OCI-LY3 (cell line): Measurements from ENCODE around the gene BAIAP2.

ENCODE experiments used
- H2AFZ ChIP-seq: fragments of 200-600, 300-600 bp; shearing (Covaris generic); 2 replicates; pipeline ENCODE4 v1.6.0; 2014; ENCODE audit warnings: antibody characterized with exemption, low read depth, low read length
- H3K27ac ChIP-seq: fragments of 200-600, 300-600 bp; sonication (generic); 2 replicates; pipeline ENCODE4 v1.5.1; 2014; ENCODE audit warnings: mild to moderate bottlenecking, low read length, moderate library complexity, mixed read lengths
- H3K27me3 ChIP-seq: fragments of 200-600, 300-600 bp; sonication (generic); 2 replicates; pipeline ENCODE4 v1.6.1; 2014; ENCODE audit warnings: low read depth, low read length, mixed read lengths
- H3K36me3 ChIP-seq: fragments of 200-600, 300-600 bp; sonication (generic); replicated peaks from 2 replicates; pipeline ENCODE3; 2014; ENCODE audit warnings: low read depth, low read length, mixed read lengths
- H3K4me1 ChIP-seq: fragments of 300-600, 200-600 bp; sonication (generic); 2 replicates; pipeline ENCODE4 v1.6.1; 2014; ENCODE audit warnings: low read length, mixed read lengths
- H3K4me2 ChIP-seq: fragments of 200-600, 300-600 bp; sonication (generic); 2 replicates; pipeline ENCODE4 v1.6.1; 2014; ENCODE audit warnings: low read length, mixed read lengths
- H3K4me3 ChIP-seq: fragments of 300-600, 200-600 bp; sonication (generic); 2 replicates; pipeline ENCODE4 v1.5.1; 2014; ENCODE audit warnings: antibody characterized with exemption, mild to moderate bottlenecking, low read length, moderate library complexity
- H3K79me2 ChIP-seq: fragments of 300-600, 200-600 bp; shearing (Covaris generic); 2 replicates; pipeline ENCODE4 v1.6.1; 2014; ENCODE audit warnings: mild to moderate bottlenecking, low read length, mixed read lengths
- H3K9ac ChIP-seq: fragments of 300-600, 200-600 bp; shearing (Covaris generic); 2 replicates; pipeline ENCODE4 v1.6.0; 2014; ENCODE audit warnings: mild to moderate bottlenecking, low read length, moderate library complexity
- H3K9me3 ChIP-seq: fragments of 200-600, 300-600 bp; shearing (Covaris generic); 2 replicates; pipeline ENCODE4 v1.6.1; 2014; ENCODE audit warnings: low read length, mixed read lengths; ENCODE audit not compliant: insufficient read depth
- H4K20me1 ChIP-seq: fragments of 200-600, 300-600 bp; sonication (generic); 2 replicates; pipeline ENCODE4 v1.6.1; 2016; ENCODE audit warnings: low read length, mixed read lengths; ENCODE audit not compliant: insufficient read depth
- CTCF ChIP-seq: fragments of 200-600, 300-600 bp; sonication (generic); IDR thresholded peaks from 2 replicates; pipeline ENCODE4 v1.5.1; 2014; ENCODE audit warnings: antibody characterized with exemption, low read length, low read depth
- EZH2phosphoT487 ChIP-seq: fragments of 200-600 bp; shearing (Covaris generic); IDR thresholded peaks from 2 replicates; pipeline ENCODE4 v1.6.1; 2018; ENCODE audit warnings: antibody characterized with exemption, mixed run types, low read depth

Gene BAIAP2

GRCh38 chr17:81057079-81057730 is 22.3 kb downstream of the BAIAP2 start:
- H3K36me3 ChIP-seq = no peaks in the 10 kb centered on the region
- H4K20me1 ChIP-seq = no peaks in the 10 kb centered on the region
- no peak overlapping the region for H3K4me3 ChIP-seq
- no peak overlapping the region for H3K27ac ChIP-seq
- no peak for TF ChIP-seq EZH2phosphoT487
- TF ChIP-seq CTCF = no peak
- H3K79me2 ChIP-seq = no peaks in the 10 kb centered on the region
- no peak overlapping the region for H3K9ac ChIP-seq
- H3K4me1 ChIP-seq = no peaks in the 10 kb centered on the region
- H3K4me2 ChIP-seq = no peak overlapping the region
- H2AFZ ChIP-seq = no peak overlapping the region
- peaks cover 7% of the 10 kb centered on the region for H3K27me3 ChIP-seq
- H3K9me3 ChIP-seq = no peaks in the 10 kb centered on the region

GRCh38 chr17:81057777-81058176 is 22.8 kb downstream of the BAIAP2 start:
- no peaks in the 10 kb centered on the region for H3K36me3 ChIP-seq
- H4K20me1 ChIP-seq = no peaks in the 10 kb centered on the region
- no peak overlapping the region for H3K9ac ChIP-seq
- H2AFZ ChIP-seq = no peak overlapping the region
- no peaks in the 10 kb centered on the region for H3K4me1 ChIP-seq
- TF ChIP-seq CTCF (no peak), EZH2phosphoT487 (no peak)
- H3K27me3 ChIP-seq = peaks cover 5% of the 10 kb centered on the region
- H3K79me2 ChIP-seq = no peaks in the 10 kb centered on the region
- H3K4me2 ChIP-seq = no peak overlapping the region
- H3K9me3 ChIP-seq = no peaks in the 10 kb centered on the region
- no peak overlapping the region for H3K27ac ChIP-seq
- no peak overlapping the region for H3K4me3 ChIP-seq

GRCh38 chr17:81058263-81058871 is 23.4 kb downstream of the BAIAP2 start:
- Histone ChIP-seq H3K36me3 (no peaks in the 10 kb centered on the region), H3K4me3 (no peak overlapping the region), H3K9me3 (no peaks in the 10 kb centered on the region), H3K79me2 (no peaks in the 10 kb centered on the region), H4K20me1 (no peaks in the 10 kb centered on the region), H3K4me1 (no peaks in the 10 kb centered on the region), H3K27ac (no peak overlapping the region), H3K27me3 (peaks cover 5% of the 10 kb centered on the region), H3K4me2 (no peak overlapping the region), H3K9ac (no peak overlapping the region), H2AFZ (no peak overlapping the region)
- no peak for TF ChIP-seq CTCF
- no peak for TF ChIP-seq EZH2phosphoT487

- Histone ChIP-seq H3K79me2 (no peaks in the 10 kb centered on the region), H3K9ac (no peak overlapping the region), H3K4me2 (no peak overlapping the region), H3K27me3 (peaks cover 5% of the 10 kb centered on the region), H2AFZ (no peak overlapping the region), H3K9me3 (no peaks in the 10 kb centered on the region), H4K20me1 (no peaks in the 10 kb centered on the region), H3K27ac (no peak overlapping the region), H3K4me3 (no peak overlapping the region), H3K4me1 (no peaks in the 10 kb centered on the region), H3K36me3 (no peaks in the 10 kb centered on the region)
- TF ChIP-seq CTCF (no peak), EZH2phosphoT487 (no peak)
Observed at GRCh38 chr17:81059026-81059425, 24.1 kb downstream of the BAIAP2 start.
